ENCODE results near the gene MIER1. TPM values are rescaled to one million over a fixed set of nuclear protein-coding genes. Genes with fewer than 3 reads are reported as not detected.
A peak's percentile ranks its signal among the peaks of the same experiment; 100 is the strongest.

MIER1 gene
- total RNA-seq, 1 donor from 2014 or later: 32.5 TPM

- H3K27ac Mint-ChIP-seq: peak overlapping the region; percentile 85
- no peak overlapping the region for H3K4me3 Mint-ChIP-seq (ENCODE audit: low read depth)
- H3K9me3 Mint-ChIP-seq (ENCODE audit: low read depth): no peaks in the 10 kb centered on the region
- H3K4me1 Mint-ChIP-seq (ENCODE audit: low read depth): peaks cover 24% of the 10 kb centered on the region
- H3K36me3 Mint-ChIP-seq (ENCODE audit: insufficient read depth): peaks cover 8% of the 10 kb centered on the region
- H3K27me3 Mint-ChIP-seq: no peaks in the 10 kb centered on the region
- DNase-seq (ENCODE audit: low spot score, unreplicated experiment): no peak
- no peak for TF ChIP-seq CTCF (IDR thresholded peaks at IDR 0.05; ENCODE audit: unreplicated experiment)
These were observed 94.9 kb downstream of the MIER1 start for GRCh38 chr1:67019600-67020136.

GRCh38 chr1:67020304-67020703, 95.5 kb downstream of the MIER1 start:
- no peak for TF ChIP-seq CTCF (IDR thresholded peaks at IDR 0.05; ENCODE audit: unreplicated experiment)
- Mint-ChIP-seq H3K9me3 (ENCODE audit: low read depth) (no peaks in the 10 kb centered on the region), H3K36me3 (ENCODE audit: insufficient read depth) (peaks cover 12% of the 10 kb centered on the region), H3K4me1 (ENCODE audit: low read depth) (peaks cover 24% of the 10 kb centered on the region), H3K27me3 (no peaks in the 10 kb centered on the region), H3K4me3 (ENCODE audit: low read depth) (no peak overlapping the region), H3K27ac (peak overlapping the region; percentile 85)
- no peak for DNase-seq (ENCODE audit: low spot score, unreplicated experiment)

- Mint-ChIP-seq H3K27ac (peak overlapping the region; percentile 11), H3K27me3 (no peaks in the 10 kb centered on the region), H3K4me1 (ENCODE audit: low read depth) (peaks cover 24% of the 10 kb centered on the region), H3K9me3 (ENCODE audit: low read depth) (no peaks in the 10 kb centered on the region), H3K4me3 (ENCODE audit: low read depth) (no peak overlapping the region), H3K36me3 (ENCODE audit: insufficient read depth) (peaks cover 13% of the 10 kb centered on the region)
- TF ChIP-seq CTCF (IDR thresholded peaks at IDR 0.05; ENCODE audit: unreplicated experiment): no peak
- DNase-seq (ENCODE audit: low spot score, unreplicated experiment): no peak
These were observed 96.0 kb downstream of the MIER1 start for GRCh38 chr1:67020765-67021164.

- no peak overlapping the region for H3K27ac Mint-ChIP-seq
- peaks cover 4% of the 10 kb centered on the region for H3K9me3 Mint-ChIP-seq (ENCODE audit: low read depth)
- no peak for DNase-seq (ENCODE audit: low spot score, unreplicated experiment)
- TF ChIP-seq CTCF (IDR thresholded peaks at IDR 0.05; ENCODE audit: unreplicated experiment): no peak
- H3K4me1 Mint-ChIP-seq (ENCODE audit: low read depth): no peaks in the 10 kb centered on the region
- no peaks in the 10 kb centered on the region for H3K27me3 Mint-ChIP-seq
- no peak overlapping the region for H3K4me3 Mint-ChIP-seq (ENCODE audit: low read depth)
- peaks cover 16% of the 10 kb centered on the region for H3K36me3 Mint-ChIP-seq (ENCODE audit: insufficient read depth)
These were observed 104.7 kb downstream of the MIER1 start for GRCh38 chr1:67029472-67029871.

- Mint-ChIP-seq H3K27ac (peak overlapping the region; percentile 45), H3K4me3 (ENCODE audit: low read depth) (no peak overlapping the region), H3K9me3 (ENCODE audit: low read depth) (peaks cover 21% of the 10 kb centered on the region), H3K4me1 (ENCODE audit: low read depth) (no peaks in the 10 kb centered on the region), H3K27me3 (no peaks in the 10 kb centered on the region), H3K36me3 (ENCODE audit: insufficient read depth) (peaks cover 26% of the 10 kb centered on the region)
- no peak for TF ChIP-seq CTCF (IDR thresholded peaks at IDR 0.05; ENCODE audit: unreplicated experiment)
- DNase-seq (ENCODE audit: low spot score, unreplicated experiment): no peak
These were observed 106.5 kb downstream of the MIER1 start for GRCh38 chr1:67031121-67031858.
